NT2/D1 (cell line): ENCODE measurements around the gene ARID3B.
A peak's percentile ranks its signal among the peaks of the same experiment; 100 is the strongest.

ENCODE experiments used
- DNase-seq: peaks from one replicate; pipeline ENCODE4 v3.0.0-alpha.2; 2011; ENCODE audit warnings: low read depth, low spot score
- H3K27me3 ChIP-seq: 2 replicates; pipeline ENCODE4 v1.6.0; 2011; ENCODE audit warnings: mild to moderate bottlenecking; ENCODE audit not compliant: insufficient read length, insufficient read depth
- H3K36me3 ChIP-seq: 2 replicates; pipeline ENCODE4 v1.6.1; 2011; ENCODE audit warnings: mild to moderate bottlenecking, low read length, mixed read lengths; ENCODE audit not compliant: insufficient read depth, insufficient read length
- H3K4me1 ChIP-seq: 2 replicates; pipeline ENCODE4 v1.5.1; 2011; ENCODE audit not compliant: insufficient read depth, insufficient read length
- H3K4me3 ChIP-seq: 2 replicates; pipeline ENCODE4 v1.5.1; 2011; ENCODE audit warnings: low read depth; ENCODE audit not compliant: insufficient read length
- H3K9ac ChIP-seq: 2 replicates; pipeline ENCODE4 v1.6.0; 2011; ENCODE audit warnings: low read depth; ENCODE audit not compliant: insufficient read length
- H3K9me3 ChIP-seq: 2 replicates; pipeline ENCODE4 v1.5.1; 2011; ENCODE audit warnings: mild to moderate bottlenecking, low read length; ENCODE audit not compliant: insufficient read depth
- SUZ12 ChIP-seq: IDR thresholded peaks from 2 replicates; pipeline ENCODE4 v1.6.1; 2011; ENCODE audit not compliant: insufficient read length, insufficient read depth; ENCODE audit errors: extremely low read depth
- YY1 ChIP-seq: IDR thresholded peaks from 2 replicates; pipeline ENCODE4 v1.6.1; 2011; ENCODE audit not compliant: insufficient read length, insufficient read depth
- ZNF274 ChIP-seq: IDR thresholded peaks from 2 replicates; pipeline ENCODE4 v1.6.1; 2011; ENCODE audit warnings: mild to moderate bottlenecking, low read depth, low read length

The ARID3B gene

GRCh38 chr15:74569731-74570070 is 28.7 kb downstream of the ARID3B start:
- TF ChIP-seq YY1 (no peak), SUZ12 (no peak), ZNF274 (no peak)
- Histone ChIP-seq H3K36me3 (peaks cover 73% of the 10 kb centered on the region), H3K4me1 (no peaks in the 10 kb centered on the region)

GRCh38 chr15:74571191-74571590 is 30.2 kb downstream of the ARID3B start:
- peaks cover 83% of the 10 kb centered on the region for H3K36me3 ChIP-seq
- no peaks in the 10 kb centered on the region for H3K27me3 ChIP-seq
- no peaks in the 10 kb centered on the region for H3K4me1 ChIP-seq
- no peak overlapping the region for H3K4me3 ChIP-seq
- H3K9ac ChIP-seq, result no peak overlapping the region
- TF ChIP-seq YY1, result no peak
- no peak for TF ChIP-seq SUZ12
- no peak for DNase-seq
- no peaks in the 10 kb centered on the region for H3K9me3 ChIP-seq

More at GRCh38 chr15:74569731-74570070, 28.7 kb downstream of the ARID3B start:
- Histone ChIP-seq H3K9ac (no peak overlapping the region), H3K4me3 (no peak overlapping the region), H3K9me3 (no peaks in the 10 kb centered on the region), H3K27me3 (no peaks in the 10 kb centered on the region)
- no peak for DNase-seq

- H3K36me3 ChIP-seq, result peaks cover 91% of the 10 kb centered on the region
Observed at GRCh38 chr15:74573987-74574386, 33.0 kb downstream of the ARID3B start.

GRCh38 chr15:74578496-74578994 is 37.5 kb downstream of the ARID3B start:
- Histone ChIP-seq H3K36me3 (peaks cover 81% of the 10 kb centered on the region), H3K9me3 (no peaks in the 10 kb centered on the region), H3K27me3 (no peaks in the 10 kb centered on the region), H3K4me3 (no peak overlapping the region), H3K9ac (no peak overlapping the region), H3K4me1 (no peaks in the 10 kb centered on the region)
- no peak for DNase-seq
- TF ChIP-seq ZNF274 (no peak), SUZ12 (no peak), YY1 (no peak)

More at GRCh38 chr15:74573987-74574386, 33.0 kb downstream of the ARID3B start:
- Histone ChIP-seq H3K9me3 (no peaks in the 10 kb centered on the region), H3K27me3 (no peaks in the 10 kb centered on the region), H3K4me3 (no peak overlapping the region), H3K4me1 (no peaks in the 10 kb centered on the region), H3K9ac (no peak overlapping the region)
- no peak for DNase-seq
- no peak for TF ChIP-seq ZNF274
- no peak for TF ChIP-seq YY1

GRCh38 chr15:74579001-74579400 is 38.0 kb downstream of the ARID3B start:
- TF ChIP-seq SUZ12 (no peak), ZNF274 (no peak), YY1 (no peak)
- no peak overlapping the region for H3K4me3 ChIP-seq
- H3K36me3 ChIP-seq, result peaks cover 79% of the 10 kb centered on the region
- H3K9me3 ChIP-seq, result no peaks in the 10 kb centered on the region
- peaks cover under 1% of the 10 kb centered on the region for H3K4me1 ChIP-seq
- no peak for DNase-seq
- no peak overlapping the region for H3K9ac ChIP-seq
- H3K27me3 ChIP-seq, result no peaks in the 10 kb centered on the region

- peak overlapping the region; percentile 26 for H3K9ac ChIP-seq
- DNase-seq, result no peak
- TF ChIP-seq YY1 (no peak), ZNF274 (no peak), SUZ12 (no peak)
Observed at GRCh38 chr15:74580538-74581350, 39.7 kb downstream of the ARID3B start.

GRCh38 chr15:74584204-74584603 is 43.2 kb downstream of the ARID3B start:
- Histone ChIP-seq H3K9me3 (no peaks in the 10 kb centered on the region), H3K4me1 (peaks cover 19% of the 10 kb centered on the region), H3K36me3 (peaks cover 67% of the 10 kb centered on the region), H3K27me3 (no peaks in the 10 kb centered on the region), H3K9ac (peak overlapping the region; percentile 7), H3K4me3 (no peak overlapping the region)
- no peak for DNase-seq
- TF ChIP-seq SUZ12, result no peak
- TF ChIP-seq YY1, result no peak
- TF ChIP-seq ZNF274, result no peak

More at GRCh38 chr15:74580538-74581350, 39.7 kb downstream of the ARID3B start:
- Histone ChIP-seq H3K27me3 (no peaks in the 10 kb centered on the region), H3K4me3 (no peak overlapping the region), H3K9me3 (no peaks in the 10 kb centered on the region), H3K4me1 (peaks cover 8% of the 10 kb centered on the region), H3K36me3 (peaks cover 78% of the 10 kb centered on the region)
